K562 (cell line): ENCODE measurements around the gene TRPM4. TPM values are rescaled to one million over a fixed set of nuclear protein-coding genes. Genes with fewer than 3 reads are reported as not detected.

Source experiments
- CBX2 ChIP-seq: fragments of 200-600 bp; sonication (generic); IDR thresholded peaks from one replicate; pipeline ENCODE4 v1.6.1; 2012; ENCODE audit warnings: mild to moderate bottlenecking, low read length, inconsistent platforms; ENCODE audit not compliant: insufficient read depth, poor library complexity, severe bottlenecking
- ETS2 ChIP-seq: IDR thresholded peaks from 2 replicates; pipeline ENCODE4 v1.6.1; 2016; ENCODE audit warnings: borderline replicate concordance, missing genetic modification characterization, mild to moderate bottlenecking, moderate library complexity, missing compliant biosample characterization; ENCODE audit not compliant: poor library complexity, severe bottlenecking
- FOXA3 ChIP-seq, 2 experiments: fragments of 450-650 bp in 1 of 2; sonication (generic) in 1 of 2; formaldehyde crosslinking; IDR thresholded peaks in 1 of 2; conservative IDR thresholded peaks in 1 of 2; 2 replicates each; pipeline versions ENCODE4 v1.4.0 to v1.8.0; 2020 to 2022; ENCODE audit warnings: mild to moderate bottlenecking in 2 of 2, missing genetic modification reagents in 1 of 2
- FOXJ2 ChIP-seq: fragments of 200-800 bp; sonication (Bioruptor generic); IDR thresholded peaks from 2 replicates; pipeline ENCODE4 v1.6.1; 2016; ENCODE audit warnings: missing genetic modification characterization, missing compliant biosample characterization
- JUN ChIP-seq, 2 experiments: sonication (generic) in 1 of 2; formaldehyde crosslinking in 1 of 2; IDR thresholded peaks; 2 replicates each; pipeline versions ENCODE4 v1.6.1 to v1.8.0; 2012 to 2022; ENCODE audit warnings: borderline replicate concordance in 2 of 2, mild to moderate bottlenecking in 2 of 2, improper control_type of control experiment in 1 of 2, low read depth in 1 of 2, low read length in 1 of 2, missing genetic modification reagents in 1 of 2
- KLF16 ChIP-seq: IDR thresholded peaks from 2 replicates; pipeline ENCODE4 v1.6.1; 2016; ENCODE audit warnings: antibody characterized with exemption
- MED1 ChIP-seq: sonication (generic); formaldehyde crosslinking; IDR thresholded peaks from 2 replicates; pipeline ENCODE4 v1.8.1; 2023; ENCODE audit warnings: missing genetic modification reagents, borderline replicate concordance
- MIER1 ChIP-seq: fragments of 450-650 bp; IDR thresholded peaks from 2 replicates; pipeline ENCODE4 v1.6.1; 2016; ENCODE audit warnings: antibody characterized with exemption, mild to moderate bottlenecking, low read depth
- NBN ChIP-seq: fragments of 450-650 bp; IDR thresholded peaks from 2 replicates; pipeline ENCODE4 v1.6.1; 2016; ENCODE audit warnings: low read depth, mild to moderate bottlenecking
- NEUROD1 ChIP-seq: fragments of 150-350 bp; IDR thresholded peaks from 2 replicates; pipeline ENCODE4 v1.6.1; 2014; ENCODE audit warnings: borderline replicate concordance, low read length, low read depth; ENCODE audit not compliant: partially characterized antibody
- RBM17 ChIP-seq: fragments of 200-400 bp; formaldehyde crosslinking; IDR thresholded peaks from 2 replicates; pipeline ENCODE4 v1.6.1; 2017; ENCODE audit warnings: low read depth, mild to moderate bottlenecking, low read length, borderline replicate concordance
- RBM34 ChIP-seq: fragments of 200-400 bp; formaldehyde crosslinking; IDR thresholded peaks from 2 replicates; pipeline ENCODE4 v1.6.1; 2018; ENCODE audit warnings: low read length, borderline replicate concordance; ENCODE audit not compliant: insufficient read depth
- RERE ChIP-seq: sonication (generic); formaldehyde crosslinking; IDR thresholded peaks from 2 replicates; pipeline ENCODE4 v1.8.0; 2023; ENCODE audit warnings: missing genetic modification reagents, mild to moderate bottlenecking, borderline replicate concordance
- SMAD3 ChIP-seq: fragments of 450-650 bp; formaldehyde crosslinking; conservative IDR thresholded peaks from 2 replicates; pipeline ENCODE4 v1.4.0; 2020; ENCODE audit warnings: mild to moderate bottlenecking
- STAG1 ChIP-seq: sonication (generic); formaldehyde crosslinking; IDR thresholded peaks from 2 replicates; pipeline ENCODE4 v1.5.0; 2020; ENCODE audit warnings: missing genetic modification reagents, borderline replicate concordance
- TAF9B ChIP-seq: fragments of 450-650 bp; IDR thresholded peaks from 2 replicates; pipeline ENCODE4 v1.6.1; 2018; ENCODE audit warnings: mild to moderate bottlenecking; ENCODE audit not compliant: partially characterized antibody
- ZNF76 ChIP-seq: fragments of 250-450 bp; sonication (Bioruptor Pico); IDR thresholded peaks from 2 replicates; pipeline ENCODE4 v1.4.0; 2020; ENCODE audit warnings: mild to moderate bottlenecking, moderate library complexity, borderline replicate concordance
- polyA plus RNA-seq, 8 experiments: library from polyadenylated mRNA; depleted of rRNA in 4 of 8; stranded (reverse) in 5 of 8; unstranded in 3 of 8; fragments of >200 nt; fragmentation: Nextera tagmentation in 2 of 8; fragmentation: Illumina TruSeq in 1 of 8; extraction: Ambion mirVana in 2 of 8; extraction: Trizol in 1 of 8; gene quantifications; 2 replicates each; pipeline versions ENCODE4 v1.2.1 to v1.2.3, GENCODE V29; 2011 to 2014; ENCODE audit warnings: inconsistent platforms in 1 of 8, missing spikeins in 1 of 8
- total RNA-seq, 7 experiments: library from RNA; depleted of rRNA in 6 of 7; stranded (reverse); fragments of >200 nt in 6 of 7; fragmentation: Illumina TruSeq in 2 of 7; extraction: Trizol in 2 of 7; gene quantifications; 2 replicates each; pipeline versions ENCODE4 v1.2.1 to v1.2.3, GENCODE V29; 2011 to 2021; ENCODE audit warnings: low replicate concordance in 1 of 7
- TF ChIP-seq, protein P1 (sequence below): fragments of 250-450 bp; sonication (Bioruptor Pico); IDR thresholded peaks from 2 replicates; pipeline ENCODE4 v1.4.0; 2020; ENCODE audit warnings: mild to moderate bottlenecking, moderate library complexity, borderline replicate concordance

The TRPM4 gene
- total and polyA plus RNA-seq, 9 of the 15 experiments (the other 6 are each of a cell fraction or from before 2014, with no cell fraction given) = 6.5 to 45.4 (median 15.2) TPM

GRCh38 chr19:49118565-49119410 is 38.8 kb upstream of the TRPM4 start, which contains the start of gene C19orf73 (continued):
- no peak for TF ChIP-seq SMAD3 (CRISPR knock-in tag)
- peak; percentile 87 for TF ChIP-seq RERE (CRISPR knock-in tag)
- TF ChIP-seq CBX2 = no peak
- no peak; the same call in 1 of the 2 replicates for TF ChIP-seq MIER1
- TF ChIP-seq ZNF76 (CRISPR knock-in tag) = no peak
- no peak for TF ChIP-seq STAG1
- 0 out of 2 replicates have a peak, but pooled peaks have one; percentile 8 for TF ChIP-seq KLF16
- no peak for TF ChIP-seq ETS2 (tag)
- peak; percentile 91; the same call in 1 of the 2 replicates for TF ChIP-seq JUN (IDR thresholded peaks at IDR 0.05; ENCODE audit: borderline replicate concordance, low read depth, low read length)
- peak; percentile 97 for TF ChIP-seq JUN (CRISPR knock-in tag; IDR thresholded peaks at IDR 0.05; ENCODE audit: borderline replicate concordance)
- TF ChIP-seq TAF9B = no peak
- TF ChIP-seq MED1 (CRISPR knock-in tag) = no peak
- no peak for TF ChIP-seq FOXA3 (CRISPR knock-in tag; conservative IDR thresholded peaks at IDR 0.05 in 1 of 2, IDR thresholded peaks at IDR 0.05 in 1 of 2)
- peak; percentile 17 for TF ChIP-seq NEUROD1
- 0 out of 2 replicates have a peak, but pooled peaks have one; percentile 49 for TF ChIP-seq RBM34
- TF ChIP-seq FOXJ2 = no peak
- no peak for TF ChIP-seq RBM17
- peak; percentile 81 for TF ChIP-seq NBN
- TF ChIP-seq, protein P1, sequence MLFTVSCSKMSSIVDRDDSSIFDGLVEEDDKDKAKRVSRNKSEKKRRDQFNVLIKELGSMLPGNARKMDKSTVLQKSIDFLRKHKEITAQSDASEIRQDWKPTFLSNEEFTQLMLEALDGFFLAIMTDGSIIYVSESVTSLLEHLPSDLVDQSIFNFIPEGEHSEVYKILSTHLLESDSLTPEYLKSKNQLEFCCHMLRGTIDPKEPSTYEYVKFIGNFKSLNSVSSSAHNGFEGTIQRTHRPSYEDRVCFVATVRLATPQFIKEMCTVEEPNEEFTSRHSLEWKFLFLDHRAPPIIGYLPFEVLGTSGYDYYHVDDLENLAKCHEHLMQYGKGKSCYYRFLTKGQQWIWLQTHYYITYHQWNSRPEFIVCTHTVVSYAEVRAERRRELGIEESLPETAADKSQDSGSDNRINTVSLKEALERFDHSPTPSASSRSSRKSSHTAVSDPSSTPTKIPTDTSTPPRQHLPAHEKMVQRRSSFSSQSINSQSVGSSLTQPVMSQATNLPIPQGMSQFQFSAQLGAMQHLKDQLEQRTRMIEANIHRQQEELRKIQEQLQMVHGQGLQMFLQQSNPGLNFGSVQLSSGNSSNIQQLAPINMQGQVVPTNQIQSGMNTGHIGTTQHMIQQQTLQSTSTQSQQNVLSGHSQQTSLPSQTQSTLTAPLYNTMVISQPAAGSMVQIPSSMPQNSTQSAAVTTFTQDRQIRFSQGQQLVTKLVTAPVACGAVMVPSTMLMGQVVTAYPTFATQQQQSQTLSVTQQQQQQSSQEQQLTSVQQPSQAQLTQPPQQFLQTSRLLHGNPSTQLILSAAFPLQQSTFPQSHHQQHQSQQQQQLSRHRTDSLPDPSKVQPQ (CRISPR knock-in tag) = no peak
